IMR-90 (cell line): ENCODE data around the gene SMYD1. TPM values are rescaled to one million over a fixed set of nuclear protein-coding genes. Genes with fewer than 3 reads are reported as not detected.

Experiments used
- ATAC-seq: fragments of 200-7000 bp; cut with Tn5 transposase; 2 replicates; pipeline ENCODE4 v1.9.1; 2020; ENCODE audit warnings: low read depth, mild to moderate bottlenecking, moderate library complexity
- BruUV-seq: library from RNA; stranded (reverse); fragments of 400-500 nt; replicated peaks from 2 replicates; lab custom pipeline; 2021; lab: Mats Ljungman, UMichigan
- CTCF ChIA-PET: fragments of 300-600 bp; formaldehyde crosslinking; extraction: SDS; loops from one replicate; lab custom pipeline; 2021; ENCODE audit warnings: antibody characterized with exemption; lab: Yijun Ruan, JAX
- POLR2A ChIA-PET: fragments of 300-600 bp; sonication (Branson Sonifier 250); formaldehyde crosslinking; loops from one replicate; lab custom pipeline; 2022; ENCODE audit warnings: antibody characterized with exemption; ENCODE audit not compliant: unreplicated experiment; lab: Charles Lee
- DNase-seq: peaks from one replicate; pipeline ENCODE4 v3.0.0; 2013
- H2AFZ ChIP-seq: replicated peaks from 2 replicates; pipeline ENCODE3; 2013; ENCODE audit warnings: low read length, mild to moderate bottlenecking; ENCODE audit not compliant: poor library complexity
- H2AK5ac ChIP-seq: 2 replicates; pipeline ENCODE4 v1.6.1; 2013; ENCODE audit warnings: low read depth, low read length, inconsistent platforms
- H2AK9ac ChIP-seq: replicated peaks from 2 replicates; pipeline ENCODE3; 2013; ENCODE audit warnings: mild to moderate bottlenecking, low read depth, low read length, moderate library complexity; ENCODE audit not compliant: poor library complexity
- H2BK120ac ChIP-seq: 2 replicates; pipeline ENCODE4 v1.6.1; 2013; ENCODE audit warnings: low read depth, low read length, inconsistent platforms
- H2BK15ac ChIP-seq: 3 replicates; pipeline ENCODE4 v1.6.1; 2013; ENCODE audit warnings: low read depth, low read length, inconsistent platforms
- H2BK20ac ChIP-seq: 2 replicates; pipeline ENCODE4 v1.6.1; 2013; ENCODE audit warnings: low read depth, mild to moderate bottlenecking, inconsistent platforms, low read length, moderate library complexity
- H2BK5ac ChIP-seq: 2 replicates; pipeline ENCODE4 v1.6.1; 2013; ENCODE audit warnings: mild to moderate bottlenecking, low read depth, low read length, inconsistent platforms; ENCODE audit not compliant: poor library complexity, severe bottlenecking
- H3K14ac ChIP-seq: replicated peaks from 2 replicates; pipeline ENCODE4 v1.6.1; 2013; ENCODE audit warnings: low read depth, low read length, inconsistent platforms
- H3K18ac ChIP-seq: 2 replicates; pipeline ENCODE4 v1.6.1; 2013; ENCODE audit warnings: low read depth, low read length, control low read depth
- H3K23ac ChIP-seq: 2 replicates; pipeline ENCODE4 v1.6.1; 2013; ENCODE audit warnings: low read depth, low read length, inconsistent platforms
- H3K27ac ChIP-seq: 2 replicates; pipeline ENCODE4 v1.5.1; 2013; ENCODE audit warnings: mild to moderate bottlenecking, control low read depth, low read length; ENCODE audit not compliant: insufficient read depth
- H3K27me3 ChIP-seq: 2 replicates; pipeline ENCODE4 v1.6.1; 2013; ENCODE audit warnings: low read length; ENCODE audit not compliant: control insufficient read depth, insufficient read depth
- H3K36me3 ChIP-seq: 2 replicates; pipeline ENCODE4 v1.6.1; 2013; ENCODE audit warnings: low read length, mixed read lengths; ENCODE audit not compliant: control insufficient read depth, insufficient read depth
- H3K4ac ChIP-seq: 2 replicates; pipeline ENCODE4 v1.6.1; 2013; ENCODE audit warnings: low read depth, low read length, inconsistent platforms
- H3K4me1 ChIP-seq: 2 replicates; pipeline ENCODE4 v1.6.1; 2013; ENCODE audit warnings: low read length, mixed read lengths; ENCODE audit not compliant: control insufficient read depth, insufficient read depth
- H3K4me2 ChIP-seq: 2 replicates; pipeline ENCODE4 v1.6.1; 2013; ENCODE audit warnings: low read depth, mild to moderate bottlenecking, control low read depth, low read length, moderate library complexity
- H3K4me3 ChIP-seq: 2 replicates; pipeline ENCODE4 v1.5.1; 2013; ENCODE audit warnings: low read depth, mild to moderate bottlenecking, control low read depth, low read length, moderate library complexity; ENCODE audit not compliant: insufficient read depth
- H3K56ac ChIP-seq: 2 replicates; pipeline ENCODE4 v1.6.1; 2013; ENCODE audit warnings: low read length, inconsistent platforms; ENCODE audit not compliant: insufficient read depth; ENCODE audit errors: extremely low read depth
- H3K79me1 ChIP-seq, 2 experiments: 2 replicates each; pipeline ENCODE4 v1.6.1; 2013; ENCODE audit warnings: low read length in 2 of 2, inconsistent platforms in 1 of 2, low read depth in 1 of 2
- H3K9ac ChIP-seq: 2 replicates; pipeline ENCODE4 v1.6.1; 2013; ENCODE audit warnings: low read depth, low read length, control low read depth
- H3K9me1 ChIP-seq: 2 replicates; pipeline ENCODE4 v1.6.1; 2013; ENCODE audit warnings: low read length, inconsistent platforms; ENCODE audit not compliant: insufficient read depth
- H3K9me3 ChIP-seq: 2 replicates; pipeline ENCODE4 v1.6.1; 2013; ENCODE audit warnings: low read length; ENCODE audit not compliant: control insufficient read depth, insufficient read depth
- H4K20me1 ChIP-seq: 2 replicates; pipeline ENCODE4 v1.6.1; 2013; ENCODE audit warnings: low read length, inconsistent platforms; ENCODE audit not compliant: insufficient read depth
- H4K5ac ChIP-seq: 2 replicates; pipeline ENCODE4 v1.6.1; 2013; ENCODE audit warnings: mild to moderate bottlenecking, low read depth, low read length, control low read depth
- H4K8ac ChIP-seq, 2 experiments: 2 replicates each; pipeline ENCODE4 v1.6.1; 2013; ENCODE audit warnings: low read depth in 2 of 2, low read length in 2 of 2, control low read depth in 1 of 2, inconsistent platforms in 1 of 2
- H4K91ac ChIP-seq: 2 replicates; pipeline ENCODE4 v1.6.1; 2013; ENCODE audit warnings: low read depth, low read length, inconsistent platforms; ENCODE audit not compliant: insufficient read depth
- CEBPB ChIP-seq: IDR thresholded peaks from 2 replicates; pipeline ENCODE4 v1.6.1; 2012; ENCODE audit warnings: low read depth, low read length, improper control_type of control experiment
- FOS ChIP-seq: fragments of 150-350 bp; IDR thresholded peaks from 2 replicates; pipeline ENCODE4 v1.6.1; 2016; ENCODE audit warnings: low read depth, low read length
- MAFK ChIP-seq: IDR thresholded peaks from 2 replicates; pipeline ENCODE4 v1.6.1; 2012; ENCODE audit warnings: low read depth, low read length, improper control_type of control experiment
- MAZ ChIP-seq: IDR thresholded peaks from 2 replicates; pipeline ENCODE4 v1.6.1; 2012; ENCODE audit warnings: low read depth, mild to moderate bottlenecking, low read length, improper control_type of control experiment, moderate library complexity, borderline replicate concordance
- NFE2L2 ChIP-seq: fragments of 150-350 bp; IDR thresholded peaks from 2 replicates; pipeline ENCODE4 v1.6.1; 2016; ENCODE audit warnings: low read depth, mild to moderate bottlenecking, low read length
- POLR2A ChIP-seq: IDR thresholded peaks from 2 replicates; pipeline ENCODE4 v1.6.1; 2012; ENCODE audit warnings: mild to moderate bottlenecking, low read depth, low read length
- RAD21 ChIP-seq: IDR thresholded peaks from 2 replicates; pipeline ENCODE4 v1.6.1; 2012; ENCODE audit warnings: low read length, improper control_type of control experiment
- RCOR1 ChIP-seq: IDR thresholded peaks from 2 replicates; pipeline ENCODE4 v1.6.1; 2012; ENCODE audit warnings: mild to moderate bottlenecking, low read length, improper control_type of control experiment; ENCODE audit not compliant: insufficient replicate concordance
- RFX5 ChIP-seq: IDR thresholded peaks from 2 replicates; pipeline ENCODE4 v1.8.0; 2012; ENCODE audit warnings: low read depth, mild to moderate bottlenecking, low read length, moderate library complexity
- SMC3 ChIP-seq: fragments of 150-350 bp; IDR thresholded peaks from 2 replicates; pipeline ENCODE4 v1.6.1; 2016; ENCODE audit warnings: low read depth, mild to moderate bottlenecking, antibody characterized with exemption, low read length, moderate library complexity
- WGBS, 2 experiments: methylation state at CpG; one replicate each; pipeline versions ENCODE4 v1.1.5 to v1.1.7; 2013; ENCODE audit warnings: missing lambda C conversion rate in 2 of 2; ENCODE audit not compliant: insufficient read length in 1 of 2; ENCODE audit errors: extremely low coverage in 2 of 2; 5-methylcytosine and 5-hydroxymethylcytosine counted together
- dilution Hi-C: fragments of 300-500 bp; cut with HindIII; formaldehyde crosslinking; loops from one replicate; pipeline ENCODE4 v1.14.3; 2018; ENCODE audit warnings: low sequenced_read_pairs; ENCODE audit not compliant: unreplicated experiment
- in situ Hi-C: fragments of 300-500 bp; cut with MboI; formaldehyde crosslinking; loops from 3 replicates; pipeline ENCODE4 v1.14.3; 2019; ENCODE audit warnings: low sequenced_read_pairs, inconsistent platforms, mixed read lengths
- intact Hi-C: fragments of 100-400 bp; cut with micrococcal nuclease; formaldehyde crosslinking; loops from 2 replicates; pipeline ENCODE4 v1.10.0; 2022
- polyA plus RNA-seq, 3 experiments: library from polyadenylated mRNA; depleted of rRNA; stranded (reverse); fragments of >200 nt; gene quantifications; 2 replicates each; pipeline ENCODE4 v1.2.3, GENCODE V29; 2012; ENCODE audit warnings: low replicate concordance in 1 of 3
- total RNA-seq: library from RNA; depleted of rRNA; stranded (reverse); fragments of >200 nt; gene quantifications from 2 replicates; pipeline ENCODE4 v1.2.3, GENCODE V29; 2012
- TF ChIP-seq, protein P1 (sequence below): conservative IDR thresholded peaks from 2 replicates; pipeline ENCODE4 v1.5.1; 2012; ENCODE audit warnings: mild to moderate bottlenecking, low read depth, low read length, improper control_type of control experiment
- TF ChIP-seq, protein P2 (sequence below): fragments of 150-350 bp; IDR thresholded peaks from 2 replicates; pipeline ENCODE4 v1.6.1; 2016; ENCODE audit warnings: low read depth, mild to moderate bottlenecking, low read length, moderate library complexity, borderline replicate concordance
- TF ChIP-seq, protein P3 (sequence below): fragments of 150-350 bp; IDR thresholded peaks from 2 replicates; pipeline ENCODE4 v1.6.1; 2017; ENCODE audit warnings: mild to moderate bottlenecking, antibody characterized with exemption, low read length, low read depth

Gene SMYD1
- total and polyA plus RNA-seq, 2 of the 4 experiments (the other 2 are of a cell fraction): not detected

DNA sequence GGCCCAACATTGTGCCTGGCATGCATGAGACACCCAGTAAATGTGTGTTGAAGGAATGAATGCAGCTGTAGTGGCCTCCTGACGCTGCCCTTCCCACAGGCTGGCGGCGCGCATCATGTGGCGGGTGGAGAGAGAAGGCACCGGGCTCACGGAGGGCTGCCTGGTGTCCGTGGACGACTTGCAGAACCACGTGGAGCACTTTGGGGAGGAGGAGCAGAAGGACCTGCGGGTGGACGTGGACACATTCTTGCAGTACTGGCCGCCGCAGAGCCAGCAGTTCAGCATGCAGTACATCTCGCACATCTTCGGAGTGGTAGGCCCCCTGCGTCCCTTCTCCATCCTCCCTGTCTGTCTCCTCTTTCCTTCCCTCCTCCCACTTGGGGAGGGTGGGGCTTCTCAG, 20.1 kb downstream of the SMYD1 start:
- Histone ChIP-seq H4K8ac (no peak overlapping the region), H3K4me3 (no peak overlapping the region), H2BK15ac (no peak overlapping the region), H3K27ac (no peak overlapping the region), H3K36me3 (no peaks in the 10 kb centered on the region), H3K18ac (no peak overlapping the region), H3K56ac (no peak overlapping the region), H3K4me2 (no peak overlapping the region), H2AFZ (no peak overlapping the region), H3K14ac (no peak overlapping the region), H2AK5ac (no peak overlapping the region), H4K91ac (no peak overlapping the region), H3K4me1 (no peaks in the 10 kb centered on the region), H4K5ac (no peak overlapping the region), H3K23ac (no peak overlapping the region), H3K9ac (no peak overlapping the region), H2BK120ac (no peak overlapping the region), H3K9me1 (no peaks in the 10 kb centered on the region), H2BK20ac (no peak overlapping the region), H3K9me3 (no peaks in the 10 kb centered on the region), H3K79me1 (no peaks in the 10 kb centered on the region), H3K27me3 (peaks cover 16% of the 10 kb centered on the region), H4K20me1 (no peaks in the 10 kb centered on the region), H2BK5ac (no peak overlapping the region), H3K4ac (no peak overlapping the region), H2AK9ac (no peak overlapping the region)
- POLR2A ChIA-PET: no interaction called here
- WGBS, 2 experiments: 70% methylated on average over 10 of the region's 17 CpGs; no CpG with 5 or more reads in 1 of the 2 experiments
- no TSS peak for BruUV-seq
- DNase-seq: no peak
- TF ChIP-seq, protein P1, sequence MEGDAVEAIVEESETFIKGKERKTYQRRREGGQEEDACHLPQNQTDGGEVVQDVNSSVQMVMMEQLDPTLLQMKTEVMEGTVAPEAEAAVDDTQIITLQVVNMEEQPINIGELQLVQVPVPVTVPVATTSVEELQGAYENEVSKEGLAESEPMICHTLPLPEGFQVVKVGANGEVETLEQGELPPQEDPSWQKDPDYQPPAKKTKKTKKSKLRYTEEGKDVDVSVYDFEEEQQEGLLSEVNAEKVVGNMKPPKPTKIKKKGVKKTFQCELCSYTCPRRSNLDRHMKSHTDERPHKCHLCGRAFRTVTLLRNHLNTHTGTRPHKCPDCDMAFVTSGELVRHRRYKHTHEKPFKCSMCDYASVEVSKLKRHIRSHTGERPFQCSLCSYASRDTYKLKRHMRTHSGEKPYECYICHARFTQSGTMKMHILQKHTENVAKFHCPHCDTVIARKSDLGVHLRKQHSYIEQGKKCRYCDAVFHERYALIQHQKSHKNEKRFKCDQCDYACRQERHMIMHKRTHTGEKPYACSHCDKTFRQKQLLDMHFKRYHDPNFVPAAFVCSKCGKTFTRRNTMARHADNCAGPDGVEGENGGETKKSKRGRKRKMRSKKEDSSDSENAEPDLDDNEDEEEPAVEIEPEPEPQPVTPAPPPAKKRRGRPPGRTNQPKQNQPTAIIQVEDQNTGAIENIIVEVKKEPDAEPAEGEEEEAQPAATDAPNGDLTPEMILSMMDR: no peak
- no peak for TF ChIP-seq RAD21
- no peak for TF ChIP-seq POLR2A
- TF ChIP-seq, protein P2, sequence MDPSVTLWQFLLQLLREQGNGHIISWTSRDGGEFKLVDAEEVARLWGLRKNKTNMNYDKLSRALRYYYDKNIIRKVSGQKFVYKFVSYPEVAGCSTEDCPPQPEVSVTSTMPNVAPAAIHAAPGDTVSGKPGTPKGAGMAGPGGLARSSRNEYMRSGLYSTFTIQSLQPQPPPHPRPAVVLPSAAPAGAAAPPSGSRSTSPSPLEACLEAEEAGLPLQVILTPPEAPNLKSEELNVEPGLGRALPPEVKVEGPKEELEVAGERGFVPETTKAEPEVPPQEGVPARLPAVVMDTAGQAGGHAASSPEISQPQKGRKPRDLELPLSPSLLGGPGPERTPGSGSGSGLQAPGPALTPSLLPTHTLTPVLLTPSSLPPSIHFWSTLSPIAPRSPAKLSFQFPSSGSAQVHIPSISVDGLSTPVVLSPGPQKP: no peak
- no peak for TF ChIP-seq SMC3
- no peak for TF ChIP-seq FOS
- TF ChIP-seq RCOR1: no peak
- TF ChIP-seq, protein P3, sequence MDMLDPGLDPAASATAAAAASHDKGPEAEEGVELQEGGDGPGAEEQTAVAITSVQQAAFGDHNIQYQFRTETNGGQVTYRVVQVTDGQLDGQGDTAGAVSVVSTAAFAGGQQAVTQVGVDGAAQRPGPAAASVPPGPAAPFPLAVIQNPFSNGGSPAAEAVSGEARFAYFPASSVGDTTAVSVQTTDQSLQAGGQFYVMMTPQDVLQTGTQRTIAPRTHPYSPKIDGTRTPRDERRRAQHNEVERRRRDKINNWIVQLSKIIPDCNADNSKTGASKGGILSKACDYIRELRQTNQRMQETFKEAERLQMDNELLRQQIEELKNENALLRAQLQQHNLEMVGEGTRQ: no peak
- TF ChIP-seq MAZ: no peak
- no peak for TF ChIP-seq RFX5
- no peak for TF ChIP-seq NFE2L2
- TF ChIP-seq CEBPB: no peak
- no peak for TF ChIP-seq MAFK
- in situ Hi-C loops (no loop called here), intact Hi-C loops (no loop called here), dilution Hi-C loops (no loop called here)
- ATAC-seq: no peak
- CTCF ChIA-PET: no interaction called here
